OCI-LY7 (cell line): ENCODE results near the gene GALNTL6. TPM values are rescaled to one million over a fixed set of nuclear protein-coding genes. Genes with fewer than 3 reads are reported as not detected.

Source experiments
- BruUV-seq: library from RNA; stranded (reverse); fragments of 400-500 nt; replicated peaks from 2 replicates; lab custom pipeline; 2021; lab: Mats Ljungman, UMichigan
- CTCF ChIA-PET: fragments of 300-600 bp; sonication (Branson Sonifier 250); formaldehyde crosslinking; loops from one replicate; lab custom pipeline; 2022; ENCODE audit warnings: antibody characterized with exemption; ENCODE audit not compliant: unreplicated experiment; lab: Charles Lee
- POLR2A ChIA-PET: fragments of 300-600 bp; sonication (Branson Sonifier 250); formaldehyde crosslinking; loops from one replicate; lab custom pipeline; 2022; ENCODE audit warnings: antibody characterized with exemption; lab: Charles Lee
- DNase-seq: peaks from one replicate; pipeline ENCODE4 v3.0.0-alpha.2; 2015; ENCODE audit warnings: low spot score
- H2AFZ ChIP-seq: fragments of 200-600 bp; sonication (generic), shearing (Covaris generic); 2 replicates; pipeline ENCODE4 v1.6.1; 2014; ENCODE audit warnings: mild to moderate bottlenecking, antibody characterized with exemption, low read length, moderate library complexity
- H3K27ac ChIP-seq: fragments of 200-600 bp; sonication (generic); 2 replicates; pipeline ENCODE4 v1.5.1; 2014; ENCODE audit warnings: mixed run types, low read depth, mild to moderate bottlenecking, moderate library complexity, low read length, inconsistent platforms; ENCODE audit not compliant: poor library complexity, severe bottlenecking
- H3K36me3 ChIP-seq: fragments of 200-600 bp; sonication (generic); 2 replicates; pipeline ENCODE4 v1.6.1; 2014; ENCODE audit warnings: mild to moderate bottlenecking, antibody characterized with exemption, low read length, moderate library complexity, mixed read lengths; ENCODE audit not compliant: insufficient read depth
- H3K4me1 ChIP-seq: fragments of 200-600 bp; sonication (generic); 2 replicates; pipeline ENCODE4 v1.5.1; 2014; ENCODE audit warnings: mild to moderate bottlenecking, low read length; ENCODE audit not compliant: insufficient read depth, poor library complexity, severe bottlenecking
- H3K4me2 ChIP-seq: fragments of 200-600 bp; sonication (generic); 2 replicates; pipeline ENCODE4 v1.6.1; 2014; ENCODE audit warnings: mild to moderate bottlenecking, low read length
- H3K4me3 ChIP-seq: fragments of 200-600 bp; sonication (generic); 2 replicates; pipeline ENCODE4 v1.5.1; 2014; ENCODE audit warnings: mild to moderate bottlenecking, low read depth, low read length; ENCODE audit not compliant: poor library complexity, severe bottlenecking
- H3K79me2 ChIP-seq: fragments of 200-600 bp; sonication (generic); 2 replicates; pipeline ENCODE4 v1.6.1; 2016; ENCODE audit warnings: low read depth, mild to moderate bottlenecking, low read length, moderate library complexity, mixed read lengths; ENCODE audit not compliant: insufficient read depth
- H3K9me2 ChIP-seq: fragments of 200-600 bp; sonication (generic); 2 replicates; pipeline ENCODE4 v1.6.1; 2016; ENCODE audit warnings: mild to moderate bottlenecking, low read length, mixed read lengths; ENCODE audit not compliant: insufficient read depth
- H3K9me3 ChIP-seq: fragments of 200-600 bp; sonication (generic); 2 replicates; pipeline ENCODE4 v1.6.1; 2014; ENCODE audit warnings: mild to moderate bottlenecking, mixed run types, low read length, mixed read lengths
- H4K20me1 ChIP-seq: fragments of 200-600 bp; sonication (generic); 2 replicates; pipeline ENCODE4 v1.6.1; 2014; ENCODE audit warnings: mild to moderate bottlenecking, antibody characterized with exemption, low read length, moderate library complexity, mixed read lengths; ENCODE audit not compliant: insufficient read depth
- EZH2phosphoT487 ChIP-seq: fragments of 200-600 bp; sonication (generic); IDR thresholded peaks from 2 replicates; pipeline ENCODE4 v1.6.1; 2018; ENCODE audit warnings: low read depth, borderline replicate concordance, mild to moderate bottlenecking, mixed run types, antibody characterized with exemption, low read length, moderate library complexity, mixed read lengths
- intact Hi-C: fragments of 100-400 bp; cut with micrococcal nuclease; formaldehyde crosslinking; loops from one replicate; pipeline ENCODE4 v1.10.0; 2022; ENCODE audit not compliant: unreplicated experiment
- total RNA-seq, 2 experiments: library from RNA; depleted of rRNA in 1 of 2; stranded (reverse); fragments of >200 nt in 1 of 2; shearing (Covaris generic) in 1 of 2; gene quantifications; 2 replicates each; pipeline ENCODE4 v1.2.3, GENCODE V29; 2014 to 2022
- TF ChIP-seq, protein P1 (sequence below): fragments of 200-600 bp; sonication (generic); conservative IDR thresholded peaks from 2 replicates; pipeline ENCODE4 v1.5.1; 2014; ENCODE audit warnings: mild to moderate bottlenecking, antibody characterized with exemption, low read length, moderate library complexity, mixed read lengths

GALNTL6 gene
- total RNA-seq, 2 experiments from 2014 or later: not detected

DNA sequence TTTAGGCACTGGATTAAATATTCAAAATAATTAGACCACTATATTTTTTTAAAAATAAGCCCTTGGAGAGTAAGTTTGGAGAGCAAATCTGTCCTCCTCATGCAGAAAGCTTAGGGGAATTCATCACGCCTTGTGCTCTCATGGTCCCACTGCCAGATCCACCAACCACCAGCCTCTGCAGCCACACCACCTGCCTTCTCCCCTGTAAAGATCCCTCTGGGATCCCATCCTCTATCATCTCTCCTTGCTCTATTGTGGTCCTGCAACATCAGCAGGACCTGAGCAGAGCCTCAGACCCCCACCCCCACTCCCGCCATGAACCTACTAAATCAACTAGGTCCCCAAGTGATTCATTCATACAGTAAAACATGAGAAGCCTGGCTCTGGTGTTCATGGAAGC is 872.8 kb downstream of the GALNTL6 start:
- Histone ChIP-seq H3K4me3 (no peak overlapping the region), H3K36me3 (no peaks in the 10 kb centered on the region), H2AFZ (no peak overlapping the region), H3K79me2 (no peaks in the 10 kb centered on the region), H3K4me1 (no peaks in the 10 kb centered on the region), H4K20me1 (no peaks in the 10 kb centered on the region), H3K4me2 (no peak overlapping the region), H3K27ac (no peak overlapping the region), H3K9me3 (peaks cover 4% of the 10 kb centered on the region; the same call in 1 of the 2 replicates), H3K9me2 (no peaks in the 10 kb centered on the region)
- intact Hi-C loops: no loop called here
- no TSS peak for BruUV-seq
- ChIA-PET CTCF (no interaction called here), POLR2A (interaction anchor here (0.6 kb wide), 1 partner anchor 42 kb away, joined by 3 read pairs; no protein-coding TSS in a partner anchor)
- TF ChIP-seq, protein P1, sequence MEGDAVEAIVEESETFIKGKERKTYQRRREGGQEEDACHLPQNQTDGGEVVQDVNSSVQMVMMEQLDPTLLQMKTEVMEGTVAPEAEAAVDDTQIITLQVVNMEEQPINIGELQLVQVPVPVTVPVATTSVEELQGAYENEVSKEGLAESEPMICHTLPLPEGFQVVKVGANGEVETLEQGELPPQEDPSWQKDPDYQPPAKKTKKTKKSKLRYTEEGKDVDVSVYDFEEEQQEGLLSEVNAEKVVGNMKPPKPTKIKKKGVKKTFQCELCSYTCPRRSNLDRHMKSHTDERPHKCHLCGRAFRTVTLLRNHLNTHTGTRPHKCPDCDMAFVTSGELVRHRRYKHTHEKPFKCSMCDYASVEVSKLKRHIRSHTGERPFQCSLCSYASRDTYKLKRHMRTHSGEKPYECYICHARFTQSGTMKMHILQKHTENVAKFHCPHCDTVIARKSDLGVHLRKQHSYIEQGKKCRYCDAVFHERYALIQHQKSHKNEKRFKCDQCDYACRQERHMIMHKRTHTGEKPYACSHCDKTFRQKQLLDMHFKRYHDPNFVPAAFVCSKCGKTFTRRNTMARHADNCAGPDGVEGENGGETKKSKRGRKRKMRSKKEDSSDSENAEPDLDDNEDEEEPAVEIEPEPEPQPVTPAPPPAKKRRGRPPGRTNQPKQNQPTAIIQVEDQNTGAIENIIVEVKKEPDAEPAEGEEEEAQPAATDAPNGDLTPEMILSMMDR: no peak
- TF ChIP-seq EZH2phosphoT487: no peak
- DNase-seq: no peak

DNA sequence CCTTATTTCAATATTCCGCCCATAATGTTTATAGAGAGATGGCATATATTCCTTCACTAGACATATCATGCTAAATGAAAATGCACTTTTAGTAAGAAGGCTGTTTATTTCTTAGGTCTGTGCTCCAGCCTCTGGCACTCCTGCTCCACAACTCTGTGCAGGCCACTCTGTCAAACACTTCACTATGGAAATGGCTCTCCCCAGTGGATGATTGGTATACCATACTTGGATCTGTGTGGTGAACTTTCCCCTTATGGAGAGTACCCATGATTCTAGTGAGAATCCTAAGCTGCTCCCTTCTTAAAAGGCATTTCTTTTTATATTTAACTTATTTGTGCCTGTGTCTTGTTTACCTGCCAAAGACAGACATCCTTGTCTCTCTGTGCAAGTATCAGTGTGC is 875.3 kb downstream of the GALNTL6 start:
- CTCF ChIA-PET: no interaction called here
- H3K4me2 ChIP-seq: no peak overlapping the region

DNA sequence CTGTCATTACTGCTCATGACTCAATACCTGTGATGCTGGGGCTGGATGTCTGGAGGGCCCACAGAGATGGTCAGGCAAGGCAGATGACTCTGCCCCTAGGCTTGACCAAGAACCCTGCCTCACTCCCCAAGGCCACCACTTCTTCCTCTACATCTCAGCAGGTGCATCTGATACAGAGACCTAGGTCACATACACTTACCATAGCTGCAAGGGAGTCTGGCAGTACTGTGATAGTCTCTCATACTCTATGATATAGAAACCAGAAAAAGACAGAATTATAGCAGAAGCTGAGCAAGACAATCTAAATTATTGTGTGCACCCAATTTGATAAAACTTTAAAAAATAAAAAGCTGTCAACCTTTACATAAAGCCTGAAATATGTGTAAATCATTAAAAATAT is 878.3 kb downstream of the GALNTL6 start:
- Histone ChIP-seq H3K9me3 (peaks cover 4% of the 10 kb centered on the region; the same call in 1 of the 2 replicates), H2AFZ (no peak overlapping the region), H3K36me3 (no peaks in the 10 kb centered on the region), H3K27ac (no peak overlapping the region), H3K9me2 (no peaks in the 10 kb centered on the region), H3K4me3 (no peak overlapping the region), H4K20me1 (no peaks in the 10 kb centered on the region), H3K4me2 (no peak overlapping the region), H3K4me1 (no peaks in the 10 kb centered on the region), H3K79me2 (no peaks in the 10 kb centered on the region)
- CTCF ChIA-PET: no interaction called here
- DNase-seq: no peak
- POLR2A ChIA-PET: no interaction called here
- intact Hi-C loops: no loop called here
- TF ChIP-seq, protein P1: no peak
- no peak for TF ChIP-seq EZH2phosphoT487
- no TSS peak for BruUV-seq

More for the DNA sequence above, 875.3 kb downstream of the GALNTL6 start:
- Histone ChIP-seq H3K9me2 (no peaks in the 10 kb centered on the region), H2AFZ (no peak overlapping the region), H3K36me3 (no peaks in the 10 kb centered on the region), H3K79me2 (no peaks in the 10 kb centered on the region), H3K4me1 (no peaks in the 10 kb centered on the region), H3K9me3 (peaks cover 4% of the 10 kb centered on the region; the same call in 1 of the 2 replicates), H3K4me3 (no peak overlapping the region), H4K20me1 (no peaks in the 10 kb centered on the region), H3K27ac (no peak overlapping the region)
- BruUV-seq: no TSS peak
- POLR2A ChIA-PET: interaction anchor here (0.6 to 1.6 kb wide), 2 partner anchors 9 to 15 kb away, joined by 3 read pairs; no protein-coding TSS in a partner anchor
- peak; percentile 11 for DNase-seq
- no peak for TF ChIP-seq EZH2phosphoT487
- TF ChIP-seq, protein P1: peak; percentile 36; the same call in 1 of the 2 replicates
- intact Hi-C loops: no loop called here
